MM.1S (cell line): ENCODE measurements around the gene CCDC180.

Experiments
- DNase-seq: peaks from one replicate; pipeline ENCODE4 v3.0.0-alpha.2; 2015
- H2AFZ ChIP-seq: fragments of 300-600 bp; sonication (generic); 2 replicates; pipeline ENCODE4 v1.6.0; 2016; ENCODE audit warnings: antibody characterized with exemption, low read length
- H3F3A ChIP-seq: fragments of 300-600 bp; sonication (generic); 2 replicates; pipeline ENCODE4 v1.6.1; 2016; ENCODE audit warnings: mild to moderate bottlenecking, antibody characterized with exemption, low read length, moderate library complexity, mixed read lengths; ENCODE audit not compliant: insufficient read depth
- H3K27ac ChIP-seq: fragments of 300-600 bp; sonication (generic); 2 replicates; pipeline ENCODE4 v1.5.1; 2016; ENCODE audit warnings: mild to moderate bottlenecking, low read length
- H3K27me3 ChIP-seq: fragments of 300-600 bp; sonication (generic); replicated peaks from 2 replicates; pipeline ENCODE4 v1.6.0; 2016; ENCODE audit warnings: low read length; ENCODE audit not compliant: insufficient read depth
- H3K36me3 ChIP-seq: fragments of 300-600 bp; sonication (generic); replicated peaks from 2 replicates; pipeline ENCODE4 v1.6.1; 2016; ENCODE audit warnings: mild to moderate bottlenecking, low read length, mixed read lengths; ENCODE audit not compliant: insufficient read depth
- H3K4me1 ChIP-seq: fragments of 300-600 bp; sonication (generic); 2 replicates; pipeline ENCODE4 v1.6.1; 2016; ENCODE audit warnings: low read length, mixed read lengths
- H3K4me2 ChIP-seq: fragments of 300-600 bp; sonication (generic); 2 replicates; pipeline ENCODE4 v1.6.0; 2016; ENCODE audit warnings: low read depth, low read length
- H3K4me3 ChIP-seq: fragments of 300-600 bp; sonication (generic); 2 replicates; pipeline ENCODE4 v1.5.1; 2016; ENCODE audit warnings: low read length, mixed read lengths
- H3K79me2 ChIP-seq: fragments of 300-600 bp; sonication (generic); 2 replicates; pipeline ENCODE4 v1.6.1; 2016; ENCODE audit warnings: mixed run types, low read length, mixed read lengths
- H3K9ac ChIP-seq: fragments of 300-600 bp; sonication (generic); 2 replicates; pipeline ENCODE4 v1.6.1; 2016; ENCODE audit warnings: low read length, mixed read lengths
- H3K9me2 ChIP-seq: fragments of 300-600 bp; sonication (generic); replicated peaks from 2 replicates; pipeline ENCODE4 v1.6.1; 2016; ENCODE audit warnings: mild to moderate bottlenecking, low read length, mixed read lengths; ENCODE audit not compliant: insufficient read depth
- H3K9me3 ChIP-seq: fragments of 300-600 bp; sonication (generic); replicated peaks from 2 replicates; pipeline ENCODE4 v1.6.1; 2016; ENCODE audit warnings: mild to moderate bottlenecking, low read length, mixed read lengths; ENCODE audit not compliant: insufficient read depth
- H4K20me1 ChIP-seq: fragments of 300-600 bp; sonication (generic); 2 replicates; pipeline ENCODE4 v1.6.1; 2016; ENCODE audit warnings: mild to moderate bottlenecking, low read length, moderate library complexity, mixed read lengths; ENCODE audit not compliant: insufficient read depth
- CTCF ChIP-seq: fragments of 300-600 bp; sonication (generic); IDR thresholded peaks from 2 replicates; pipeline ENCODE4 v1.5.1; 2016; ENCODE audit warnings: antibody characterized with exemption, low read length, mixed read lengths
- EZH2 ChIP-seq: fragments of 300-600 bp; sonication (generic); optimal IDR thresholded peaks from 2 replicates; pipeline ENCODE3; 2017; ENCODE audit warnings: low read depth, mild to moderate bottlenecking, antibody characterized with exemption, low read length, mixed read lengths
- EZH2phosphoT487 ChIP-seq: fragments of 300-600 bp; sonication (generic); IDR thresholded peaks from 2 replicates; pipeline ENCODE4 v1.6.1; 2018; ENCODE audit warnings: antibody characterized with exemption, low read length

The CCDC180 gene

GRCh38 chr9:97283768-97284167 lies 23.7 kb upstream of the CCDC180 start:
- H3K36me3 ChIP-seq, result no peaks in the 10 kb centered on the region; the same call in 1 of the 2 replicates
- H3K79me2 ChIP-seq, result no peaks in the 10 kb centered on the region
- H3K4me1 ChIP-seq, result no peaks in the 10 kb centered on the region
- no peaks in the 10 kb centered on the region for H3K9me3 ChIP-seq
- no peak overlapping the region for H3K27ac ChIP-seq
- no peak overlapping the region for H3K9ac ChIP-seq
- no peaks in the 10 kb centered on the region for H3F3A ChIP-seq
- H3K27me3 ChIP-seq, result no peaks in the 10 kb centered on the region
- H4K20me1 ChIP-seq, result no peaks in the 10 kb centered on the region
- no peak overlapping the region for H3K4me2 ChIP-seq
- H3K4me3 ChIP-seq, result no peak overlapping the region
- DNase-seq, result no peak
- TF ChIP-seq EZH2phosphoT487, result no peak
- TF ChIP-seq EZH2, result no peak
- no peak for TF ChIP-seq CTCF
- no peaks in the 10 kb centered on the region for H3K9me2 ChIP-seq
- H2AFZ ChIP-seq, result no peak overlapping the region

- Histone ChIP-seq H3K9ac (no peak overlapping the region), H4K20me1 (no peaks in the 10 kb centered on the region), H3K36me3 (no peaks in the 10 kb centered on the region), H3K27me3 (no peaks in the 10 kb centered on the region), H3K4me2 (no peak overlapping the region), H3K9me2 (no peaks in the 10 kb centered on the region), H3K79me2 (no peaks in the 10 kb centered on the region), H3K4me3 (no peak overlapping the region), H3K27ac (no peak overlapping the region), H2AFZ (no peak overlapping the region), H3K4me1 (no peaks in the 10 kb centered on the region), H3F3A (no peaks in the 10 kb centered on the region), H3K9me3 (no peaks in the 10 kb centered on the region)
- DNase-seq, result no peak
- TF ChIP-seq EZH2phosphoT487, result no peak
- peak; percentile 33 for TF ChIP-seq CTCF
These were observed 22.7 kb upstream of the CCDC180 start for GRCh38 chr9:97284798-97285197.

GRCh38 chr9:97292200-97292599 lies 15.3 kb upstream of the CCDC180 start:
- Histone ChIP-seq H3K27me3 (no peaks in the 10 kb centered on the region), H4K20me1 (no peaks in the 10 kb centered on the region), H2AFZ (no peak overlapping the region), H3K9ac (no peak overlapping the region), H3K4me1 (no peaks in the 10 kb centered on the region), H3K9me2 (no peaks in the 10 kb centered on the region), H3K79me2 (no peaks in the 10 kb centered on the region), H3K36me3 (no peaks in the 10 kb centered on the region), H3K4me3 (no peak overlapping the region), H3K27ac (no peak overlapping the region), H3K4me2 (no peak overlapping the region), H3K9me3 (no peaks in the 10 kb centered on the region), H3F3A (no peaks in the 10 kb centered on the region)
- no peak for TF ChIP-seq EZH2
- TF ChIP-seq CTCF, result no peak
- no peak for TF ChIP-seq EZH2phosphoT487
- no peak for DNase-seq
